Upper lobe of right lung (tissue), 1 donor: ENCODE measurements around the gene LURAP1L. TPM values are rescaled to one million over a fixed set of nuclear protein-coding genes. Genes with fewer than 3 reads are reported as not detected.
A peak's percentile ranks its signal among the peaks of the same experiment; 100 is the strongest.

Experiments
- ATAC-seq: fragments of 200-7000 bp; cut with Tn5 transposase; one replicate; pipeline ENCODE4 v1.9.1; 2020; ENCODE audit warnings: mild to moderate bottlenecking, moderate library complexity
- DNase-seq: peaks from one replicate; pipeline ENCODE4 v3.0.0-alpha.2; 2020
- H3K27ac ChIP-seq: fragments of 200-600 bp; one replicate; pipeline ENCODE4 v1.8.0; 2022
- H3K27me3 ChIP-seq: fragments of 200-600 bp; one replicate; pipeline ENCODE4 v1.8.0; 2022; ENCODE audit warnings: mild to moderate bottlenecking
- H3K36me3 ChIP-seq: fragments of 200-600 bp; one replicate; pipeline ENCODE4 v1.8.0; 2022
- H3K4me1 ChIP-seq: fragments of 200-600 bp; one replicate; pipeline ENCODE4 v1.8.0; 2022
- H3K4me3 ChIP-seq: fragments of 200-600 bp; one replicate; pipeline ENCODE4 v1.8.0; 2022; ENCODE audit warnings: mild to moderate bottlenecking
- H3K9me3 ChIP-seq: fragments of 200-600 bp; one replicate; pipeline ENCODE4 v1.8.0; 2022
- CTCF ChIP-seq: fragments of 200-600 bp; IDR thresholded peaks from one replicate; pipeline ENCODE4 v1.8.0; 2022; ENCODE audit warnings: antibody characterized with exemption
- intact Hi-C: fragments of 100-400 bp; cut with DNase I; formaldehyde crosslinking; loops from one replicate; pipeline ENCODE4 v1.11.0; 2022
- total RNA-seq: library from RNA; stranded (reverse); fragmentation: NEBNext Ultra II Directional; extraction: Animal tissue kit (Norgen Biotek cat#: 25700); gene quantifications from one replicate; pipeline ENCODE4 v1.2.1, GENCODE V29; 2021
- donor health status: DM: no; HTN: yes; CAD: no; lungs with severe emphysema.

The LURAP1L gene
- total RNA-seq, 1 donor from 2014 or later, result 32.3 TPM

- no peak overlapping the region for H3K4me3 ChIP-seq
- peak; percentile 76 for DNase-seq
- TF ChIP-seq CTCF, result no peak
- intact Hi-C loops, result no loop called here
- peak; percentile 86 for ATAC-seq
- no peaks in the 10 kb centered on the region for H3K27me3 ChIP-seq
- H3K36me3 ChIP-seq, result peaks cover 6% of the 10 kb centered on the region
- H3K9me3 ChIP-seq, result no peaks in the 10 kb centered on the region
- peak overlapping the region; percentile 65 for H3K27ac ChIP-seq
- peaks cover 45% of the 10 kb centered on the region for H3K4me1 ChIP-seq
Measured at GRCh38 chr9:12817702-12818101, 42.9 kb downstream of the LURAP1L start.

DNA sequence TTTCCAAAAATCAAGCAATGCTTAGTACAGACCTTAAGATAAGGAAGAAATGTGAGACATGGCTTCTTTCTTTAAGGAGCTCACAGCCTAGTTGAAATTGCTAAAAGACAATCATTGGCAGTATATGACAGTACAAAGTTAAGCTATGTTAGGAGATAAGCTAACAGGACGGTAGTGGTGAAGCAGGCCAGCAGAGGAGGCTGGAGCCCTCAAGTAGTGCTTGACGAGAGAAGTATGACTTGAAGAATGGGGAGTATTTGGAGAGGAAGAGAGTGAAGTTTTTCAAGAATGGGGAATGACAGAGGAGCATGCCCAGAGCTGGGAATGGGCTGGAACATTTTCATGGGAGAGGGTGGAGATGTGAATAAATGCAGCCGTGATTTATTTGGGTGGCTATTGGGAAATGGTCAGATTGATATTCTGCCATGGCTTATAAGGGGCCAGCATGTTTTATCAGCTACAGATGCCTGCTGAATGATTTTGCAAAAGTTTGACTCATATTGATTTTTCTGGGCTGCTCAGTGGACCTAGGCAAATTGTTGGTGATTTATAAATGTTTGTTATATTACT lies 43.7 kb downstream of the LURAP1L start:
- Histone ChIP-seq H3K9me3 (no peaks in the 10 kb centered on the region), H3K27me3 (no peaks in the 10 kb centered on the region), H3K4me1 (peaks cover 44% of the 10 kb centered on the region), H3K36me3 (peaks cover 6% of the 10 kb centered on the region), H3K4me3 (no peak overlapping the region), H3K27ac (peak overlapping the region; percentile 65)
- ATAC-seq (peak; percentile 80), DNase-seq (no peak)
- TF ChIP-seq CTCF, result no peak
- intact Hi-C loops, result no loop called here

GRCh38 chr9:12819436-12820185 lies 44.8 kb downstream of the LURAP1L start:
- intact Hi-C loops, result no loop called here
- H3K27ac ChIP-seq, result no peak overlapping the region
- TF ChIP-seq CTCF, result peak; percentile 39

DNA sequence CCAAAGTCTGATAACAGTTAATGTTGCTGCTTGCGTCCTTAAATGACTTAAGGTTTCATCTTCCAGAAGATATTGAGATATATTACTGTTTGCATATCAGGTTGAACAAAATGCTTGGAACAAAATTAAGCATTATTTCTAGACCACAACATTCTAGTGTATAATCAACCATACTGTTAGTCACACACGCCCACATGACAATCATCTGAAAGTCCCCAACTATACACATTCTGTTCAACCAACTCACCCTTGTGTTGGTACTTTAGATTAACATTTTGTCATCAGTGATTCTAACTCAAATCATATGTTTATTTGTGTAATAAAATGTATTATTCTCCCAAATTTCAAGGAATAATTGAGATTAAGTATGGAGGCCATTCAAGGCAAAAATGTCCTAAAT lies 47.3 kb downstream of the LURAP1L start:
- no peaks in the 10 kb centered on the region for H3K9me3 ChIP-seq
- intact Hi-C loops, result no loop called here
- no peak overlapping the region for H3K4me3 ChIP-seq
- no peak for TF ChIP-seq CTCF
- no peak for ATAC-seq
- no peak for DNase-seq
- H3K27ac ChIP-seq, result no peak overlapping the region
- H3K27me3 ChIP-seq, result no peaks in the 10 kb centered on the region
- H3K4me1 ChIP-seq, result peaks cover 24% of the 10 kb centered on the region
- peaks cover 6% of the 10 kb centered on the region for H3K36me3 ChIP-seq

More at GRCh38 chr9:12819436-12820185, 44.8 kb downstream of the LURAP1L start:
- H3K4me3 ChIP-seq, result no peak overlapping the region
- no peaks in the 10 kb centered on the region for H3K9me3 ChIP-seq
- DNase-seq (no peak), ATAC-seq (peak; percentile 36)
- H3K36me3 ChIP-seq, result peaks cover 6% of the 10 kb centered on the region
- peaks cover 35% of the 10 kb centered on the region for H3K4me1 ChIP-seq
- no peaks in the 10 kb centered on the region for H3K27me3 ChIP-seq

- H3K27me3 ChIP-seq, result no peaks in the 10 kb centered on the region
- TF ChIP-seq CTCF, result no peak
- H3K4me3 ChIP-seq, result no peak overlapping the region
- no peak overlapping the region for H3K27ac ChIP-seq
- H3K4me1 ChIP-seq, result no peaks in the 10 kb centered on the region
- intact Hi-C loops, result no loop called here
- DNase-seq (no peak), ATAC-seq (no peak)
- H3K9me3 ChIP-seq, result no peaks in the 10 kb centered on the region
- no peaks in the 10 kb centered on the region for H3K36me3 ChIP-seq
Measured at GRCh38 chr9:12826924-12827565, 52.2 kb downstream of the LURAP1L start.
